Bronchial epithelial cell (primary cell): Measurements from ENCODE around the gene MAPK1. TPM values are rescaled to one million over a fixed set of nuclear protein-coding genes. Genes with fewer than 3 reads are reported as not detected.
"Not testable (repeated sequence)": the region's sequence is repeated elsewhere in the genome, so short reads cannot be mapped to it uniquely, and the experiment has no call there.

ENCODE experiments used
- DNase-seq: peaks from one replicate; pipeline ENCODE4 v3.0.0-alpha.2; 2010; ENCODE audit warnings: low read depth
- FAIRE-seq: peaks from 2 replicates; lab custom pipeline; 2011; peaks lifted over from hg19 to GRCh38; lab: Jason Lieb, UNC
- H3K27me3 ChIP-seq: 2 replicates; pipeline ENCODE4 v1.5.1; 2011; ENCODE audit warnings: low read length; ENCODE audit not compliant: control insufficient read depth, insufficient read depth
- H3K36me3 ChIP-seq: 2 replicates; pipeline ENCODE4 v1.5.1; 2011; ENCODE audit warnings: low read length; ENCODE audit not compliant: control insufficient read depth, insufficient read depth
- H3K4me3 ChIP-seq: 2 replicates; pipeline ENCODE4 v1.5.1; 2011; ENCODE audit warnings: mild to moderate bottlenecking, low read depth, low read length, control low read depth
- CTCF ChIP-seq: IDR thresholded peaks from 2 replicates; pipeline ENCODE4 v1.5.1; 2011; ENCODE audit warnings: mild to moderate bottlenecking, moderate library complexity, low read length, control low read depth, inconsistent platforms; ENCODE audit not compliant: insufficient read depth, severe bottlenecking
- total RNA-seq: library from RNA; depleted of rRNA; stranded (reverse); fragments of >200 nt; gene quantifications from 2 replicates; pipeline ENCODE4 v1.2.1, GENCODE V29; 2014

MAPK1 gene
- total RNA-seq, 1 donor from 2014 or later, result 44.0 TPM

- Histone ChIP-seq H3K27me3 (no peaks in the 10 kb centered on the region), H3K4me3 (no peak overlapping the region), H3K36me3 (no peaks in the 10 kb centered on the region)
- TF ChIP-seq CTCF, result no peak
- FAIRE-seq, result no peak
- no peak for DNase-seq
Measured at GRCh38 chr22:21896951-21897513, 29.6 kb upstream of the MAPK1 start.

GRCh38 chr22:21896275-21896674, 28.8 kb upstream of the MAPK1 start:
- DNase-seq, H3K4me3 ChIP-seq, H3K36me3 ChIP-seq, H3K27me3 ChIP-seq, FAIRE-seq: not testable (repeated sequence)

GRCh38 chr22:21894799-21895198, 27.4 kb upstream of the MAPK1 start:
- FAIRE-seq (no peak), DNase-seq (no peak)
- Histone ChIP-seq H3K27me3 (no peaks in the 10 kb centered on the region), H3K36me3 (no peaks in the 10 kb centered on the region), H3K4me3 (no peak overlapping the region)
- TF ChIP-seq CTCF, result no peak

- TF ChIP-seq CTCF, result no peak
- DNase-seq, result no peak
- no peak for FAIRE-seq
- H3K36me3 ChIP-seq, result no peaks in the 10 kb centered on the region
- H3K27me3 ChIP-seq, result no peaks in the 10 kb centered on the region
- no peak overlapping the region for H3K4me3 ChIP-seq
Measured at GRCh38 chr22:21889251-21889990, 22.0 kb upstream of the MAPK1 start.

- no peak for FAIRE-seq
- no peak for DNase-seq
- H3K27me3 ChIP-seq, result no peaks in the 10 kb centered on the region
- H3K36me3 ChIP-seq, result no peaks in the 10 kb centered on the region
- H3K4me3 ChIP-seq, result no peak overlapping the region
- TF ChIP-seq CTCF, result no peak
Measured at GRCh38 chr22:21887841-21888240, 20.4 kb upstream of the MAPK1 start.

- DNase-seq, H3K4me3 ChIP-seq, H3K36me3 ChIP-seq, FAIRE-seq, H3K27me3 ChIP-seq: not testable (repeated sequence)
Measured at GRCh38 chr22:21883930-21884329, 16.5 kb upstream of the MAPK1 start.

GRCh38 chr22:21882754-21883333, 15.4 kb upstream of the MAPK1 start:
- DNase-seq, H3K27me3 ChIP-seq, FAIRE-seq, H3K4me3 ChIP-seq, H3K36me3 ChIP-seq: not testable (repeated sequence)
